NB4 (cell line): ENCODE measurements around the gene CARD9.

Experiments used
- DNase-seq: peaks from one replicate; pipeline ENCODE4 v3.0.0; 2010; ENCODE audit warnings: low read depth
- H3K4me3 ChIP-seq: one replicate; pipeline ENCODE4 v1.5.1; 2011; ENCODE audit warnings: mild to moderate bottlenecking, low read depth, low read length, moderate library complexity
- CTCF ChIP-seq: IDR thresholded peaks from one replicate; pipeline ENCODE4 v1.5.1; 2012; ENCODE audit warnings: low read depth, low read length
- MAX ChIP-seq: IDR thresholded peaks from 2 replicates; pipeline ENCODE4 v1.6.1; 2011; ENCODE audit warnings: low read depth, low read length
- MYC ChIP-seq: IDR thresholded peaks from 2 replicates; pipeline ENCODE4 v1.6.1; 2011; ENCODE audit warnings: low read depth, low read length
- POLR2A ChIP-seq: IDR thresholded peaks from 2 replicates; pipeline ENCODE4 v1.6.1; 2011; ENCODE audit warnings: mild to moderate bottlenecking; ENCODE audit not compliant: insufficient read length; ENCODE audit errors: extremely low read depth

CARD9 gene

GRCh38 chr9:136373300-136374182 lies at the start of gene CARD9:
TSS of gene CARD9 (minus strand) at chr9:136373669. CDS start at chr9:136372078, 1,591 bp downstream.
- peak within 1 kb of the TSS; percentile 92 for H3K4me3 ChIP-seq
- peak; percentile 94 for DNase-seq
- peak; percentile 78 for TF ChIP-seq POLR2A
- no peak for TF ChIP-seq CTCF
- TF ChIP-seq MAX: peak; percentile 50; the same call in 1 of the 2 replicates
- peak; percentile 78 for TF ChIP-seq MYC

DNA sequence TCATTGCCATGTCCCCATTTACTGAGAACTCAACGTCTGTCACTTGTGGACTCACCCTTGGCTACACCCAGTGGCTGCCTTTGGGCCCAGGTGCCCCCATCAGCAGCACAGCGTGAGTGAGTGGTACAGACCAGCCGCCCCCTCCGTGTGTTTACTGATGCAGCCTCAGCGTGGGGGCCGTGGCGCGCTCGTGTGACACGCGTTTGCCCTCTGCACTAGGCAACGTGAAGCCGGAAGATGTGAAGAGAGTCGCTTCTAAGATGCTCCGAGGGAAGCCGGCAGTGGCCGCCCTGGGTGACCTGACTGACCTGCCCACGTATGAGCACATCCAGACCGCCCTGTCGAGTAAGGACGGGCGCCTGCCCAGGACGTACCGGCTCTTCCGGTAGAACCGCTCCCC lies 49.4 kb upstream of the CARD9 start:
- DNase-seq: no peak
- no peak overlapping the region for H3K4me3 ChIP-seq
- TF ChIP-seq CTCF (no peak), MYC (no peak), MAX (no peak), POLR2A (no peak)

GRCh38 chr9:136421791-136422190 lies 48.3 kb upstream of the CARD9 start:
- TF ChIP-seq POLR2A (no peak), MAX (no peak), CTCF (no peak), MYC (no peak)
- no peak for DNase-seq
- no peak overlapping the region for H3K4me3 ChIP-seq

- TF ChIP-seq MAX (no peak), CTCF (no peak), MYC (no peak), POLR2A (no peak)
- DNase-seq: no peak
- no peak overlapping the region for H3K4me3 ChIP-seq
Observed at GRCh38 chr9:136419092-136419420, 45.6 kb upstream of the CARD9 start.

GRCh38 chr9:136418182-136419091 lies 45.0 kb upstream of the CARD9 start:
- no peak overlapping the region for H3K4me3 ChIP-seq
- DNase-seq: no peak
- TF ChIP-seq MYC (no peak), CTCF (no peak), MAX (no peak), POLR2A (no peak)
